GM06990 (cell line): ENCODE results near the gene WIPF3.

Experiments used
- DNase-seq: peaks from one replicate; pipeline ENCODE4 v3.0.0-alpha.2; 2011; ENCODE audit not compliant: insufficient read length; ENCODE audit errors: extremely low read depth
- H3K27me3 ChIP-seq: replicated peaks from 2 replicates; pipeline ENCODE4 v1.6.0; 2011; ENCODE audit warnings: low read length; ENCODE audit not compliant: control insufficient read depth, insufficient read depth
- H3K36me3 ChIP-seq: 2 replicates; pipeline ENCODE4 v1.5.1; 2011; ENCODE audit warnings: low read length; ENCODE audit not compliant: control insufficient read depth, insufficient read depth
- H3K4me3 ChIP-seq: replicated peaks from 2 replicates; pipeline ENCODE4 v1.5.1; 2011; ENCODE audit warnings: low read depth, mild to moderate bottlenecking, control low read depth, low read length
- CTCF ChIP-seq: IDR thresholded peaks from 2 replicates; pipeline ENCODE4 v1.5.1; 2011; ENCODE audit warnings: low read length, control low read depth, mild to moderate bottlenecking, inconsistent platforms; ENCODE audit not compliant: insufficient read depth, poor library complexity, severe bottlenecking

WIPF3 gene

DNA sequence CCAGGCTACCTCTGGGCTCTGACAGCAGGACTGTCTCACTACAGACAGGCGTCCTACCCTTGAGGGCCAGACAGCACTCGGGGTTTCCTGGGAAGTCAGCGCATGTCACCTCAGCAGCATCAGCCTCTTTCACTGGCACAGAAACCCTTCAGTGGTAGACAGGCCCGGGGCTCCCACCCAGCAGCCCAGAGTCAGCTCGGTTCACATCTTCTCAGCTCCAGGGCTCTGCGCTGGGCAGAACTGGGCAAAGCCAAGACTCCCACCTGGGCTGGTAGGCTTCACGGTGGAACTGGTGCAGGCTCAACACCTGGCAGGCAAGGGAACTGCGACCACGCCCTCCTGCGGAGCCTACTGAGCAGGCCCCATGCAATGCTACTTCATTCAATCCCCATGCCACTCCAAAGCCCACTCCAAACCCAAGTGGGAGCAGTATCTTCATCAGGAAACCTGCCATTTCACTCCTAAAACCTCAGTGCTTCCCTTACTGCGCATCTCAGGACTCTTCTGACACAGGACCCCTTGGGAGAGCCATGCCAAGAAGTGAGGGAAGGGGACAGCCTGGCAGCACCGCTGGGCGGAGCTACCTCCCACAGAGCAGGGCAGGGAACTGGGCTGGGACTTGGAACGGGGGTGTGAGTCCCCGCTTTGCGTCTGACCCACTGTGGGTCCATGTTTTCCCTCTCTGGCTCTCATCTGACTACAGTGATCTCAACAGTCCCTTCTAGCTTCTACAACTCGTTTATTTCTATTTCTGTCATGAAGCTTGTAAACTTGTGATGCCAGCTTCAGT is 122.9 kb downstream of the WIPF3 start:
- H3K36me3 ChIP-seq = peaks cover 6% of the 10 kb centered on the region

DNA sequence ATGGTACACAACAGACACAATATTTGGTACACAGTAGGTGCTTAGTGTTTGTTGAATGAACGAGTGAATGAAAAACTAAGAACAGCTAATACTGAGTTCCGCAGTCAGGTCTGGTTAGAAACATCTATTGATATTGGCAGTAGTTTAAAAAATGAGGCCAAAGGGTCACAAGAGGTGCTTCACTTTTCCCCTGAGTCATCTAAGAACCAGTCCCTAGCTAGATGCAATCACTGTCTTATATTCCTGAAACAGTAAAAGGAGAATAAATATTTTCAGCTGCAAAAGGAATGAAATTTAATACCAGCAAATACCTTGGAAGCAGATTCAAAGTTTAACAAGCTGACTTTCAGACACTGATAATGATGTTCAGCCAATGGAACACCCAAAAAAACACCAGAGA is 128.8 kb downstream of the WIPF3 start:
- H3K27me3 ChIP-seq = no peaks in the 10 kb centered on the region
- DNase-seq = no peak
- no peak for TF ChIP-seq CTCF
- H3K36me3 ChIP-seq = peaks cover 5% of the 10 kb centered on the region
- no peak overlapping the region for H3K4me3 ChIP-seq

More for the DNA sequence above, 122.9 kb downstream of the WIPF3 start:
- TF ChIP-seq CTCF = no peak
- DNase-seq = no peak
- Histone ChIP-seq H3K27me3 (no peaks in the 10 kb centered on the region), H3K4me3 (no peak overlapping the region)

DNA sequence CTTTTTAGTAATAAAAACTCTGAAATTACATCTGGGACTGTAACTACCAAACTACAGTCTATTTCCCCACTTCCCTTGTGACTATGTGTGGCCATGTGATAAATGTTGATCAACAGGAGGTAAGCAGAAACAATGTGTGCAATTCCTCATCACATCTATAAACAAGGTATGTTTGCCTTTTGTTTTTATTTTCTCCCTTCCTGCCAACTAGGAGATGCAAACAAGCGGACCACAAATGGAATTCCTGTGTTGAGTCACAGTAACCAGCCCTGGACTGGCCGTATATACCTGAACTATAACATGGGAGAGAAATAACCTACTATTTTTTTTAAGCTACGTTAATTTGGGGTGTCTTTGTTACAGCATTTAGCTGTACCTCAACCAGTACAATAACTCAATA is 130.8 kb downstream of the WIPF3 start:
- peaks cover 8% of the 10 kb centered on the region for H3K36me3 ChIP-seq
- DNase-seq = no peak
- no peak overlapping the region for H3K4me3 ChIP-seq
- no peak for TF ChIP-seq CTCF
- no peaks in the 10 kb centered on the region for H3K27me3 ChIP-seq

- no peak overlapping the region for H3K4me3 ChIP-seq
- no peaks in the 10 kb centered on the region for H3K27me3 ChIP-seq
- peaks cover 16% of the 10 kb centered on the region for H3K36me3 ChIP-seq
- no peak for TF ChIP-seq CTCF
- no peak for DNase-seq
Observed at GRCh38 chr7:29940199-29940598, 133.9 kb downstream of the WIPF3 start.

DNA sequence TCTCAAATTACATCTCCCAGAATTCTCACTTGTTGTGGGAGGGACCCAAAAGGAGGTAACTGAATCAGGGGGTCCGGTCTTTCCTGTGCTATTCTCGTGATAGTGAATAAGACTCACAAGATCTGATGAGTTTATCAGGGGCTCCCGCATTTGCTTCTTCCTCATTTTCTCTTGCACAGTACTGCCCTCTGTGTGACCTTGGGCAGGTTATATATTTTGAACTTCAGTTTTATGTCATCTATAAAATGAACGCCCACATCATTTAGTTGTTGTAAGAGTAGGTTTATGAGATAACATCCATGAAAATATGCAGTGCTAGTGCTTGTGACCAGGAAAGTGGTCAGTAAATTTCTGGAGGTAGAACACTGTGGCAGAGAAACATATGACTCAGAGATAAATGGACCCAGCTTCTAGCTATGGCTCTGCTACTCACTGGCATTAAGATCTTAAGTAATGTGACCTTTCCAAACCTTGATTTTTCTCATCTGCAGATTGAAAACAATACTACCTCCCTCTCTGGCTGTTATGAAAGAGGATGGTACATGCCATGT is 139.0 kb downstream of the WIPF3 start:
- no peak for DNase-seq
- Histone ChIP-seq H3K36me3 (peaks cover 21% of the 10 kb centered on the region), H3K4me3 (no peak overlapping the region), H3K27me3 (no peaks in the 10 kb centered on the region)
- TF ChIP-seq CTCF = no peak
